Measurements from ENCODE around the gene POC1A.

Gene POC1A

DNA sequence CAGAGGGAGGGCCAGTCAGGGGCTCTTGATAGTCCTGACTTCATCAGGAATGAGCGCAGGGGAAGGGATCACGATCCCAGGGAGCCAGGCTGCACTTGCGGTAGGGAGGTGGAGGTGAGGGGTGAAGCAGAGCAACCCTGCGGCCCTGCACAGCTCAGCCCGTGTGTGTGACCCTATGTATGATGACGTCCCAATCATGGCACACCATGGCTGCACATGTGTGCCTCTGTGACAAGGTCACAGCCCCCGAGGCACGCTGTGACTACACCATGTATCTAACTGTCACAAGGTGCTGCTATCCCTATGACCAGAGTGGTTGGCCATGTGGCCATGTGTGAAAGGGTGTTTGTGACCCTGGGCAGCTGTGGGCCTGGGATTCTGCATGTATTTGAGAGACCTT is 30.5 kb upstream of the POC1A start:
- Histone ChIP-seq H2AFZ (ENCODE audit: low read depth, low read length) (no peak overlapping the region), H3K4me3 (ENCODE audit: low read length) (no peak overlapping the region), H3K9ac (ENCODE audit: low read length) (no peak overlapping the region), H3K27ac (ENCODE audit: low read length) (no peak overlapping the region), H3K4me1 (ENCODE audit: low read length) (0 out of 2 replicates have a peak, but pooled peaks cover 2% of the 10 kb centered on the region), H3K4me2 (ENCODE audit: low read length) (no peak overlapping the region), H3K36me3 (replicated peaks; ENCODE audit: low read depth, low read length) (no peaks in the 10 kb centered on the region), H3K79me2 (ENCODE audit: low read length) (no peaks in the 10 kb centered on the region), H3K9me3 (ENCODE audit: insufficient read depth, low read length) (no peaks in the 10 kb centered on the region), H4K20me1 (ENCODE audit: insufficient read depth, low read length) (no peaks in the 10 kb centered on the region), H3K27me3 (ENCODE audit: low read depth, low read length) (no peaks in the 10 kb centered on the region)
- TF ChIP-seq, protein P1, sequence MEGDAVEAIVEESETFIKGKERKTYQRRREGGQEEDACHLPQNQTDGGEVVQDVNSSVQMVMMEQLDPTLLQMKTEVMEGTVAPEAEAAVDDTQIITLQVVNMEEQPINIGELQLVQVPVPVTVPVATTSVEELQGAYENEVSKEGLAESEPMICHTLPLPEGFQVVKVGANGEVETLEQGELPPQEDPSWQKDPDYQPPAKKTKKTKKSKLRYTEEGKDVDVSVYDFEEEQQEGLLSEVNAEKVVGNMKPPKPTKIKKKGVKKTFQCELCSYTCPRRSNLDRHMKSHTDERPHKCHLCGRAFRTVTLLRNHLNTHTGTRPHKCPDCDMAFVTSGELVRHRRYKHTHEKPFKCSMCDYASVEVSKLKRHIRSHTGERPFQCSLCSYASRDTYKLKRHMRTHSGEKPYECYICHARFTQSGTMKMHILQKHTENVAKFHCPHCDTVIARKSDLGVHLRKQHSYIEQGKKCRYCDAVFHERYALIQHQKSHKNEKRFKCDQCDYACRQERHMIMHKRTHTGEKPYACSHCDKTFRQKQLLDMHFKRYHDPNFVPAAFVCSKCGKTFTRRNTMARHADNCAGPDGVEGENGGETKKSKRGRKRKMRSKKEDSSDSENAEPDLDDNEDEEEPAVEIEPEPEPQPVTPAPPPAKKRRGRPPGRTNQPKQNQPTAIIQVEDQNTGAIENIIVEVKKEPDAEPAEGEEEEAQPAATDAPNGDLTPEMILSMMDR (IDR thresholded peaks at IDR 0.05; ENCODE audit: low read depth, low read length), result no peak
- no peak for TF ChIP-seq EZH2phosphoT487 (IDR thresholded peaks at IDR 0.05; ENCODE audit: low read depth)

DNA sequence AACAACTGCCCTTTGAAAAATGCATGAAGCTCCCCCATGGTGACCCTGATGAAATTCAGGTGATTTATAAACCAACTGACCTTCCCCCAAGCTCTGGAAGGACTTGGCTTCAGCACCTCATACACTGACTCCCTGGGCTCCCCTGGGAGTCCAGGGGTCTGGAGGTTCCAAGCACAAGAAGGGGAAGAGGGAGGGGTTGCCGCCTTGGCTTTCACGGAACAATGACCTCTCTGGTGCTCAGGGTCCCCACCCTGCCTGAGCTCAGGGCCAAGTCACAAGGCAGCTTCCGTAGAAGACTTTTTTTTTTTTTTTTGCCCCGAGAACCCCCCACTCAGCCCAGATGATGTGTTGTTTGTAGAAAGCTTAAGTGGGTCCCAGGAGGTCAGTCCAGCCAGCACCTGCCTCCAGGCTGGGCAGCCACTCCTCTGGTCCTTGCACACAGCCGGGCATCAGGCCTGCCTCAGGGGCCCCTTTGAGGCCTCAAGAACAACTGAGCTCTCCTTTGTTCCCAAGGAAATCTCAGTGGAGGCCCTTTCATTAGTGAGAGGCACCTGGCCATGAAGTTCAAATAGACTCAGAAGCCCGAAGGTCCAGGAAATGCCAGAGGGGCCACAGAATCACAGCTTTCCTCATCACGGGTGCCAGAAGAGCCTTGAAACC is 29.7 kb upstream of the POC1A start:
- Histone ChIP-seq H3K4me1 (ENCODE audit: low read length) (0 out of 2 replicates have a peak, but pooled peaks cover under 1% of the 10 kb centered on the region), H3K4me3 (ENCODE audit: low read length) (no peak overlapping the region), H3K9me3 (ENCODE audit: insufficient read depth, low read length) (no peaks in the 10 kb centered on the region), H4K20me1 (ENCODE audit: insufficient read depth, low read length) (no peaks in the 10 kb centered on the region), H3K9ac (ENCODE audit: low read length) (no peak overlapping the region), H3K79me2 (ENCODE audit: low read length) (no peaks in the 10 kb centered on the region), H3K27ac (ENCODE audit: low read length) (no peak overlapping the region), H3K36me3 (replicated peaks; ENCODE audit: low read depth, low read length) (no peaks in the 10 kb centered on the region), H3K27me3 (ENCODE audit: low read depth, low read length) (0 out of 2 replicates have a peak, but pooled peaks cover 1% of the 10 kb centered on the region), H2AFZ (ENCODE audit: low read depth, low read length) (no peak overlapping the region), H3K4me2 (ENCODE audit: low read length) (no peak overlapping the region)
- TF ChIP-seq, protein P1 (IDR thresholded peaks at IDR 0.05; ENCODE audit: low read depth, low read length), result no peak
- no peak for TF ChIP-seq EZH2phosphoT487 (IDR thresholded peaks at IDR 0.05; ENCODE audit: low read depth)

DNA sequence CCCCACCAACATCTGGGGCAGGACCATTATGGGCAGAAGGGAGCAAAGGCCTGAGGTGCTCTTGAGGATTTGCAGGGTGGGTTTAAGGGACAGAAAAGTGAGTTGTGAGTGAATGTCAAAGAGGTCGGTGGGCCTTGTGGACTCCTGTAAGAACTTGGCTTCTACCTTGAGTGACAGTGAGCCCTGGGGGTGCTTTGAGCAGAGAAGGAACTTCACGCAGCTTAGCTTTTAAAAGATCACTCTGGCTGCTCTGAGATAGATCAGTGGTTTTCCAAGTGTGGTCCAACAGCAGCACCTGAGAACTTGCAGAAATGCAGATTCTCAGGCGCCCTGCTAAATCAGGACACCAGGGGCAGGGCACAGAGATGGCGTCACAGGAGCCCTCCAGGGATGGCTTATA is 28.5 kb upstream of the POC1A start:
- Histone ChIP-seq H3K79me2 (ENCODE audit: low read length) (no peaks in the 10 kb centered on the region), H3K4me1 (ENCODE audit: low read length) (no peaks in the 10 kb centered on the region), H3K27me3 (ENCODE audit: low read depth, low read length) (0 out of 2 replicates have a peak, but pooled peaks cover 9% of the 10 kb centered on the region), H3K9me3 (ENCODE audit: insufficient read depth, low read length) (no peaks in the 10 kb centered on the region), H3K4me3 (ENCODE audit: low read length) (no peak overlapping the region), H3K27ac (ENCODE audit: low read length) (no peak overlapping the region), H2AFZ (ENCODE audit: low read depth, low read length) (no peak overlapping the region), H3K4me2 (ENCODE audit: low read length) (no peak overlapping the region), H3K36me3 (replicated peaks; ENCODE audit: low read depth, low read length) (no peaks in the 10 kb centered on the region), H3K9ac (ENCODE audit: low read length) (no peak overlapping the region), H4K20me1 (ENCODE audit: insufficient read depth, low read length) (no peaks in the 10 kb centered on the region)
- no peak for TF ChIP-seq EZH2phosphoT487 (IDR thresholded peaks at IDR 0.05; ENCODE audit: low read depth)
- TF ChIP-seq, protein P1 (IDR thresholded peaks at IDR 0.05; ENCODE audit: low read depth, low read length), result no peak

DNA sequence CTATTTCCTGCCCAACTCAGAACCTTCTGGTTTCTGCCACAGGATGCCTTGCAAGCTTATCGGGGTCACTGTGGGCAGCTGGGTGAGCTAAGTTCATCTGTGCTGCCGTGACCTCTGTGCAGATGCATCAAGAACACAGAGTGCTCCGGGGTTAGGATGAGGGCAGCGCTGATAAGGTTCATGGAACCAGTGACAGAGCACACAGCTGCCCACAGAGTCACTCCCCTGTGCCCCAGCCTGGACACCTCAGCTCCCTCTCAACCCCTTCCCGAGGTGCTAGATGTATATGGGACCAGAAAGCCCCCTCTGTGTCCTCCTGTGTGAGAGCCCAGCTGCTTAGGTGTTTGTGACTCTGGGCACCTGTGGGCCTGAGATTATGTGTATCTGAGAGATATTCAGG is 28.0 kb upstream of the POC1A start:
- no peak overlapping the region for H2AFZ ChIP-seq (ENCODE audit: low read depth, low read length)
- TF ChIP-seq, protein P1 (IDR thresholded peaks at IDR 0.05; ENCODE audit: low read depth, low read length), result no peak
- no peak for TF ChIP-seq EZH2phosphoT487 (IDR thresholded peaks at IDR 0.05; ENCODE audit: low read depth)
- H3K4me1 ChIP-seq (ENCODE audit: low read length), result no peaks in the 10 kb centered on the region
- H4K20me1 ChIP-seq (ENCODE audit: insufficient read depth, low read length), result no peaks in the 10 kb centered on the region
- H3K4me3 ChIP-seq (ENCODE audit: low read length), result no peak overlapping the region
- H3K27ac ChIP-seq (ENCODE audit: low read length), result no peak overlapping the region
- H3K9ac ChIP-seq (ENCODE audit: low read length), result no peak overlapping the region
- H3K36me3 ChIP-seq (replicated peaks; ENCODE audit: low read depth, low read length), result no peaks in the 10 kb centered on the region
- no peak overlapping the region for H3K4me2 ChIP-seq (ENCODE audit: low read length)
- no peaks in the 10 kb centered on the region for H3K9me3 ChIP-seq (ENCODE audit: insufficient read depth, low read length)
- 0 out of 2 replicates have a peak, but pooled peaks cover 9% of the 10 kb centered on the region for H3K27me3 ChIP-seq (ENCODE audit: low read depth, low read length)
- no peaks in the 10 kb centered on the region for H3K79me2 ChIP-seq (ENCODE audit: low read length)
